Heart right ventricle (tissue), 16 donors: Measurements from ENCODE around the gene MUC22. TPM values are rescaled to one million over a fixed set of nuclear protein-coding genes. Genes with fewer than 3 reads are reported as not detected.

Experiments
- ATAC-seq, 8 donors: fragments of 200-7000 bp; cut with Tn5 transposase; one replicate each; pipeline ENCODE4 v1.9.1; 2020; ENCODE audit warnings: mild to moderate bottlenecking in 8 of 8, moderate library complexity in 8 of 8, moderate number of reproducible peaks in 1 of 8
- DNase-seq, 2 donors: peaks; one replicate each; pipeline ENCODE4 v3.0.0-alpha.2; 2020
- H3K27ac ChIP-seq, 10 donors: fragments of 200-600 bp; sonication (generic) in 2 of 10; one replicate each; pipeline versions ENCODE4 v1.5.0 to v1.8.0; 2020 to 2022; ENCODE audit warnings: mild to moderate bottlenecking in 3 of 10
- H3K27me3 ChIP-seq, 7 donors: fragments of 200-600 bp; one replicate each; pipeline ENCODE4 v1.8.0; 2021 to 2022; ENCODE audit warnings: mild to moderate bottlenecking in 2 of 7
- H3K36me3 ChIP-seq, 9 donors: fragments of 200-600 bp; sonication (generic) in 1 of 9; one replicate each; pipeline versions ENCODE4 v1.5.0 to v1.8.0; 2020 to 2022; ENCODE audit warnings: mild to moderate bottlenecking in 2 of 9
- H3K4me1 ChIP-seq, 9 donors: fragments of 200-600 bp; sonication (generic) in 1 of 9; one replicate each; pipeline versions ENCODE4 v1.5.0 to v1.8.0; 2020 to 2022; ENCODE audit warnings: mild to moderate bottlenecking in 4 of 9
- H3K4me3 ChIP-seq, 10 donors: fragments of 200-600 bp; sonication (generic) in 2 of 10; one replicate each; pipeline versions ENCODE4 v1.5.0 to v1.8.0; 2020 to 2022; ENCODE audit warnings: mild to moderate bottlenecking in 7 of 10, moderate library complexity in 2 of 10
- H3K9me3 ChIP-seq, 11 donors: fragments of 200-600 bp in 10 of 11; sonication (generic) in 2 of 11; one replicate each; pipeline versions ENCODE4 v1.5.0 to v1.8.0; 2013 to 2022; ENCODE audit warnings: mild to moderate bottlenecking in 2 of 11, control low read depth in 1 of 11, moderate library complexity in 1 of 11
- WGBS, 2 donors: extraction: QIAGEN DNeasy Blood & Tissue Kit; methylation state at CpG; one replicate each; pipeline ENCODE4 v1.1.7; 2013; ENCODE audit warnings: inconsistent platforms in 1 of 2; 5-methylcytosine and 5-hydroxymethylcytosine counted together
- intact Hi-C, 10 donors: fragments of 100-400 bp; cut with DNase I; formaldehyde crosslinking; loops; one replicate each; pipeline versions ENCODE4 v1.11.1 to v1.14.2; 2022
- polyA plus RNA-seq, 2 donors: library from polyadenylated mRNA; stranded (reverse); fragments of 200-250 nt; gene quantifications; one replicate each; pipeline ENCODE4 v1.2.3, GENCODE V29; 2013
- total RNA-seq, 10 donors: library from RNA; stranded (reverse); fragmentation: NEBNext Ultra II Directional in 3 of 10; extraction: Animal tissue kit (Norgen Biotek cat#: 25700) in 3 of 10; gene quantifications; one replicate each; pipeline versions ENCODE4 v1.2.1 to v1.2.4, GENCODE V29; 2021 to 2023
- TF ChIP-seq, protein P1 (sequence below), 9 donors: fragments of 200-600 bp; sonication (generic) in 2 of 9; IDR thresholded peaks; one replicate each; pipeline versions ENCODE4 v1.5.0 to v1.8.0; 2021 to 2022; ENCODE audit warnings: antibody characterized with exemption in 9 of 9, mild to moderate bottlenecking in 5 of 9, moderate library complexity in 1 of 9
- donor health status: Arrhythmogenic right ventricular cardiomyopathy.
- donor health status: ischemic (EF 13 %, LVEDD 7.1; RV severe dilation, severe dysfunction).
- donor health status: healthy with polysubstance abuse.
- donor health status: DM: no; HTN: yes; CAD: no.
- donor health status: DM: no; HTN: no; CAD: no.
- donor health status: ischemic (EF 25% LVEDD 6.9; RV normal size, moderate dysfunction).
- donor health status: ischemic (EF 25% LVEDD 5.7; RV mildly dilated, moderate dysfunction).
- donor health status: healthy.
- donor health status: DM: yes; HTN: yes; CAD: no.
- donor health status: Ischemic cardiomyopathy.
- donor health status: ischemic (EF 35%, LVEDD 5.7; RV mildly dilated, moderate dysfunction).
- donor health status: nonischemic (EF 11% LVEDD 7.7; RV severe dilation, severe dysfunction).
- donor health status: DM: yes; HTN: yes; CAD: no.
- donor health status: PGD.
- donor health status: ischemic (EF 29% LVEDD 5.4; RV normal size, mild dysfunction).
- donor health status: nonischemic (EF 23%, LVEDD 6.1; RV moderate dilation, normal function).

MUC22 gene
- total and polyA plus RNA-seq, 12 donors, result under 0.01 to 0.64 (median 0.24) TPM

DNA sequence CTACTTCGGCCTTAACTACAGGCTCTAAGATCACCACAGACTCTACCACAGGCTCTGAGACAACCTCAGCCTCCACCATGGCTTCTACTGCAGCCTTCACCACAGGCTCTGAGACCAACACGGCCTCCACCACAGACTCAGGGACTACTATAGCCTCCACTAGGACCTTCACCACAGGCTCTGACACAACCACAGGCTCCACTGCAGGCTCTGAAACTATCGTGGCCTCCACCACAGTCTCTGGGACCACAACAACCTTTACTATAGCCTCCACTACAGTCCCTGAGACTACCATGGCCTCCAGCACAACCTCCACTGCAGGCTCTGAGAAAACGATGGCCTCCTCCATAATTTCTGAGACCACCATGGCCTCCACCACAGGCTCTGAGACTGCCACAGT lies 15.3 kb downstream of the MUC22 start:
- H3K4me1 ChIP-seq, result no peaks in the 10 kb centered on the region
- H3K36me3 ChIP-seq, result no peaks in the 10 kb centered on the region
- no peak overlapping the region for H3K4me3 ChIP-seq
- WGBS, 2 donors, result 76 to 90% methylated on average over 4 of the region's 4 CpGs
- no peak overlapping the region for H3K27ac ChIP-seq
- intact Hi-C loops, result no loop called here
- ATAC-seq (no peak), DNase-seq (no peak)
- H3K9me3 ChIP-seq, result no peaks in the 10 kb centered on the region
- TF ChIP-seq, protein P1, sequence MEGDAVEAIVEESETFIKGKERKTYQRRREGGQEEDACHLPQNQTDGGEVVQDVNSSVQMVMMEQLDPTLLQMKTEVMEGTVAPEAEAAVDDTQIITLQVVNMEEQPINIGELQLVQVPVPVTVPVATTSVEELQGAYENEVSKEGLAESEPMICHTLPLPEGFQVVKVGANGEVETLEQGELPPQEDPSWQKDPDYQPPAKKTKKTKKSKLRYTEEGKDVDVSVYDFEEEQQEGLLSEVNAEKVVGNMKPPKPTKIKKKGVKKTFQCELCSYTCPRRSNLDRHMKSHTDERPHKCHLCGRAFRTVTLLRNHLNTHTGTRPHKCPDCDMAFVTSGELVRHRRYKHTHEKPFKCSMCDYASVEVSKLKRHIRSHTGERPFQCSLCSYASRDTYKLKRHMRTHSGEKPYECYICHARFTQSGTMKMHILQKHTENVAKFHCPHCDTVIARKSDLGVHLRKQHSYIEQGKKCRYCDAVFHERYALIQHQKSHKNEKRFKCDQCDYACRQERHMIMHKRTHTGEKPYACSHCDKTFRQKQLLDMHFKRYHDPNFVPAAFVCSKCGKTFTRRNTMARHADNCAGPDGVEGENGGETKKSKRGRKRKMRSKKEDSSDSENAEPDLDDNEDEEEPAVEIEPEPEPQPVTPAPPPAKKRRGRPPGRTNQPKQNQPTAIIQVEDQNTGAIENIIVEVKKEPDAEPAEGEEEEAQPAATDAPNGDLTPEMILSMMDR (IDR thresholded peaks at IDR 0.05), result no peak
- peaks cover 0 to 8% (median 0%) of the 10 kb centered on the region in 7 donors for H3K27me3 ChIP-seq

DNA sequence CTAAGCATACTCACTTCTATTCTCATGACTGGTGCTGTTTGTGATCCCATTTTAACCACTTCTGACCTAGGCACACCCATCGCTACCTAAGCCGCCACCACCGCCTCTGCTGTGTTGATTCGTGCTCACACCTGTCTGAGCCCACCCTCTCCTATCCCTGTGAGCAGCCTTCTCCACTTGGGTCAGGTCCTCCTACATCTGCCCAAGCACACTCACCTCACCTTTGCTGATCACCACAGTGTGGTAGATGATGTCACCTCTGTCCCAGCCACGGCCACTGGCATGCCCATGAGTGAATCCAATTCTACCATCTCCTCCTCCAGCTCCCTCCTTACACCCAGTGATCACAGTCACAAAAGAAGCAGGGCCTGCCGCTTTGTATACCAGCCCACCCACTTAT lies 20.8 kb downstream of the MUC22 start:
- Histone ChIP-seq H3K36me3 (no peaks in the 10 kb centered on the region), H3K27me3 (peaks cover 0 to 4% (median 0%) of the 10 kb centered on the region in 7 donors), H3K9me3 (no peaks in the 10 kb centered on the region), H3K27ac (no peak overlapping the region), H3K4me1 (no peaks in the 10 kb centered on the region), H3K4me3 (no peak overlapping the region)
- WGBS, 2 donors, result 86 to 89% methylated on average over 6 of the region's 6 CpGs
- intact Hi-C loops, result no loop called here
- no peak for ATAC-seq
- TF ChIP-seq, protein P1 (IDR thresholded peaks at IDR 0.05), result no peak
- DNase-seq, result no peak

DNA sequence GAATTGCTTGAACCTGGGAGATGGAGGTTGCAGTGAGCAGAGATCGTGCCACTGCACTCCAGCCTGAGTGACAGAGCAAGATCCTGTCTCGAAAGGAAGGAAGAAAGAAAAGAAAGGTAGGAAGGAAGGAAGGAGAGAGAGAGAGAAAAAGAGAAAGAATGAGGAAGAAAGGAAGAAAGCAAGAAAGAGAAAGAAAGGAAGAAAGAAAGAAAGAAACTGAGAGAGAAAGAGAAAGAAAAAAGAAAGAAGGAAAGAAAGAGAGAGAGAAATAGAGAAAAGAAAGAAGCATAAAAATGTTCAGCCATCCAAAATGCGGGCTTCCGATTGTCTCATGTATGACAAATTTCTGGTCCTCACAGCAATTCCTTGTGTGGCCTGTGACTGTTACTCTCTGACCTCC lies 22.8 kb downstream of the MUC22 start:
- TF ChIP-seq, protein P1 (IDR thresholded peaks at IDR 0.05), result no peak
- ATAC-seq, result no peak
- no peaks in the 10 kb centered on the region for H3K36me3 ChIP-seq
- H3K4me1 ChIP-seq, result no peaks in the 10 kb centered on the region
- DNase-seq, result no peak
- 87 to 88% methylated on average over 4 of the region's 4 CpGs for WGBS, 2 donors
- intact Hi-C loops, result no loop called here
- no peak overlapping the region for H3K27ac ChIP-seq
- no peak overlapping the region for H3K4me3 ChIP-seq
- H3K9me3 ChIP-seq, result no peaks in the 10 kb centered on the region
- H3K27me3 ChIP-seq, result peaks cover 0 to 4% (median 0%) of the 10 kb centered on the region in 7 donors

DNA sequence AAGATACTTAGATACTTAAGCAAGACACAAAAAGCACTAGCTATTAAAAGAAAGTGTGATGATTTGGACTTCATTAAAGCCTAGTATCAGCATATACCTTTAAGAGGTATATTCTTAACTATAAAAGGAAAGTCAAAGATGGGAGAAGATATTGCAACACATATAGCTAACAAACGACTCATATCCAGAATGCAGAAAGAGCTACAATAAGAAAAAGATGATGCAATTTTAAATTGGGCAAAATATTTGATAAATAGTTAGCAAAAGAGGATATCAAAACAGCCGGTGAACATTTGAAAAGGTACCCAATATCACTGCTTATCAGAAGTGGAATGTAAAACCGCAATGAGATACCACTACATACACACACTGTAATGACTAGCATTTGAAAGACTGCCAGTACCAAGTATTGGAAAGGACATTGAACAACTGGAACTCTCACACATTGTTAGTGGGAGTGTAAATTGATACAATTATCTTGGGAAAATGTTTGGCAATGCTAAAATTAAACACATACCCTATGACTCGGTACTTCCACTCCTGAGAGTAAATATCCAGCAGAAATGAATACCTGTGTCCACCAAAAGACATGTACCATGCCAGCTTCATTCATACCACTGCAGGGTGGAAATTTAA lies 25.7 kb downstream of the MUC22 start:
- no peaks in the 10 kb centered on the region for H3K4me1 ChIP-seq
- peak in 1 of 8 donors; percentile 70 for ATAC-seq
- H3K27ac ChIP-seq, result peak overlapping the region in 1 of 10 donors; percentile 21
- intact Hi-C loops, result loop anchor here in 1 of 10 donors (5.0 kb wide), 1 partner anchor 99 kb away; no protein-coding TSS in a partner anchor
- peaks cover 0 to 8% (median 0%) of the 10 kb centered on the region in 7 donors for H3K27me3 ChIP-seq
- 52 to 58% methylated on average over 4 of the region's 4 CpGs for WGBS, 2 donors
- no peak overlapping the region for H3K4me3 ChIP-seq
- DNase-seq, result no peak
- no peaks in the 10 kb centered on the region for H3K9me3 ChIP-seq
- TF ChIP-seq, protein P1 (IDR thresholded peaks at IDR 0.05), result no peak
- H3K36me3 ChIP-seq, result no peaks in the 10 kb centered on the region
